Stimulated activated effector memory CD8-positive, alpha-beta T cell treated with anti-CD3 and anti-CD28 coated beads, Interleukin-12 subunit alpha, Interleukin-12 subunit beta, amount 100 ng/mL, for 72 hours (primary cell): Measurements from ENCODE around the gene ZMIZ1.
A peak's percentile ranks its signal among the peaks of the same experiment; 100 is the strongest.

ENCODE experiments used
- ATAC-seq: fragments of 150-1000 bp; cut with Tn5 transposase; 2 replicates; pipeline ENCODE4 v1.10.0; 2021
- DNase-seq, 2 donors: peaks; one replicate each; pipeline ENCODE4 v3.0.0; 2021 to 2022; ENCODE audit warnings: low spot score in 2 of 2
- H3K27ac Mint-ChIP-seq: one replicate; pipeline ENCODE4 v1.8.0; 2022; ENCODE audit warnings: mild to moderate bottlenecking, mixed read lengths
- H3K36me3 Mint-ChIP-seq: one replicate; pipeline ENCODE4 v1.8.0; 2022; ENCODE audit warnings: mild to moderate bottlenecking, mixed read lengths
- H3K4me1 Mint-ChIP-seq: one replicate; pipeline ENCODE4 v1.8.0; 2022; ENCODE audit warnings: mixed read lengths
- H3K4me3 Mint-ChIP-seq: one replicate; pipeline ENCODE4 v1.8.0; 2022; ENCODE audit warnings: mild to moderate bottlenecking, mixed read lengths
- H3K9me3 Mint-ChIP-seq: one replicate; pipeline ENCODE4 v1.8.0; 2022; ENCODE audit warnings: mixed read lengths

ZMIZ1 gene

GRCh38 chr10:79116368-79116767 is 47.6 kb downstream of the ZMIZ1 start:
- H3K4me1 Mint-ChIP-seq = peaks cover 60% of the 10 kb centered on the region
- ATAC-seq = peak; percentile 70
- peak overlapping the region; percentile 44 for H3K4me3 Mint-ChIP-seq
- H3K27ac Mint-ChIP-seq = peak overlapping the region; percentile 80
- DNase-seq = no peak
- no peaks in the 10 kb centered on the region for H3K9me3 Mint-ChIP-seq
- peaks cover 13% of the 10 kb centered on the region for H3K36me3 Mint-ChIP-seq

- Mint-ChIP-seq H3K4me3 (peak overlapping the region; percentile 44), H3K9me3 (no peaks in the 10 kb centered on the region), H3K27ac (peak overlapping the region; percentile 80), H3K4me1 (peaks cover 55% of the 10 kb centered on the region), H3K36me3 (peaks cover 13% of the 10 kb centered on the region)
- DNase-seq = no peak
- peak; percentile 8 for ATAC-seq
Measured at GRCh38 chr10:79116801-79117723, 48.3 kb downstream of the ZMIZ1 start.

GRCh38 chr10:79118286-79119202 is 49.8 kb downstream of the ZMIZ1 start:
- Mint-ChIP-seq H3K4me3 (no peak overlapping the region), H3K4me1 (peaks cover 40% of the 10 kb centered on the region), H3K27ac (peak overlapping the region; percentile 23), H3K36me3 (peaks cover 13% of the 10 kb centered on the region), H3K9me3 (no peaks in the 10 kb centered on the region)
- ATAC-seq (no peak), DNase-seq (no peak)

GRCh38 chr10:79119306-79119705 is 50.5 kb downstream of the ZMIZ1 start:
- DNase-seq = no peak
- Mint-ChIP-seq H3K4me1 (peaks cover 32% of the 10 kb centered on the region), H3K9me3 (no peaks in the 10 kb centered on the region), H3K4me3 (no peak overlapping the region), H3K36me3 (peaks cover 7% of the 10 kb centered on the region), H3K27ac (peak overlapping the region; percentile 23)
- ATAC-seq = no peak

GRCh38 chr10:79123547-79123963 is 54.8 kb downstream of the ZMIZ1 start:
- DNase-seq (no peak), ATAC-seq (no peak)
- Mint-ChIP-seq H3K36me3 (no peaks in the 10 kb centered on the region), H3K9me3 (no peaks in the 10 kb centered on the region), H3K4me3 (no peak overlapping the region), H3K4me1 (peaks cover 6% of the 10 kb centered on the region), H3K27ac (no peak overlapping the region)

- ATAC-seq = no peak
- no peak overlapping the region for H3K4me3 Mint-ChIP-seq
- no peaks in the 10 kb centered on the region for H3K36me3 Mint-ChIP-seq
- H3K9me3 Mint-ChIP-seq = no peaks in the 10 kb centered on the region
- no peak for DNase-seq
- H3K4me1 Mint-ChIP-seq = peaks cover 6% of the 10 kb centered on the region
- H3K27ac Mint-ChIP-seq = no peak overlapping the region
Measured at GRCh38 chr10:79124066-79124465, 55.3 kb downstream of the ZMIZ1 start.

- Mint-ChIP-seq H3K36me3 (no peaks in the 10 kb centered on the region), H3K4me1 (peaks cover 9% of the 10 kb centered on the region), H3K9me3 (no peaks in the 10 kb centered on the region), H3K27ac (no peak overlapping the region), H3K4me3 (no peak overlapping the region)
- DNase-seq (no peak), ATAC-seq (no peak)
Measured at GRCh38 chr10:79125092-79125491, 56.3 kb downstream of the ZMIZ1 start.

GRCh38 chr10:79126351-79127080 is 57.8 kb downstream of the ZMIZ1 start:
- H3K4me1 Mint-ChIP-seq = peaks cover 12% of the 10 kb centered on the region
- peaks cover 10% of the 10 kb centered on the region for H3K36me3 Mint-ChIP-seq
- ATAC-seq = no peak
- H3K9me3 Mint-ChIP-seq = no peaks in the 10 kb centered on the region
- no peak overlapping the region for H3K4me3 Mint-ChIP-seq
- peak overlapping the region; percentile 52 for H3K27ac Mint-ChIP-seq
- DNase-seq = no peak

GRCh38 chr10:79127151-79127961 is 58.6 kb downstream of the ZMIZ1 start:
- no peak for ATAC-seq
- peaks cover 14% of the 10 kb centered on the region for H3K36me3 Mint-ChIP-seq
- no peaks in the 10 kb centered on the region for H3K9me3 Mint-ChIP-seq
- no peak for DNase-seq
- H3K4me3 Mint-ChIP-seq = no peak overlapping the region
- H3K4me1 Mint-ChIP-seq = peaks cover 12% of the 10 kb centered on the region
- H3K27ac Mint-ChIP-seq = no peak overlapping the region

- H3K36me3 Mint-ChIP-seq = peaks cover 14% of the 10 kb centered on the region
- peaks cover 18% of the 10 kb centered on the region for H3K4me1 Mint-ChIP-seq
- peak overlapping the region; percentile 63 for H3K27ac Mint-ChIP-seq
- ATAC-seq (no peak), DNase-seq (no peak)
- H3K4me3 Mint-ChIP-seq = no peak overlapping the region
- H3K9me3 Mint-ChIP-seq = no peaks in the 10 kb centered on the region
Measured at GRCh38 chr10:79128241-79128922, 59.6 kb downstream of the ZMIZ1 start.

GRCh38 chr10:79128923-79129305 is 60.1 kb downstream of the ZMIZ1 start:
- H3K36me3 Mint-ChIP-seq = peaks cover 14% of the 10 kb centered on the region
- peak overlapping the region; percentile 63 for H3K27ac Mint-ChIP-seq
- H3K9me3 Mint-ChIP-seq = no peaks in the 10 kb centered on the region
- peaks cover 18% of the 10 kb centered on the region for H3K4me1 Mint-ChIP-seq
- ATAC-seq (no peak), DNase-seq (no peak)
- H3K4me3 Mint-ChIP-seq = no peak overlapping the region

GRCh38 chr10:79129361-79129997 is 60.7 kb downstream of the ZMIZ1 start:
- Mint-ChIP-seq H3K36me3 (peaks cover 14% of the 10 kb centered on the region), H3K4me1 (peaks cover 18% of the 10 kb centered on the region), H3K27ac (peak overlapping the region; percentile 82), H3K9me3 (no peaks in the 10 kb centered on the region), H3K4me3 (no peak overlapping the region)
- ATAC-seq = no peak
- DNase-seq = no peak

- Mint-ChIP-seq H3K36me3 (peaks cover 14% of the 10 kb centered on the region), H3K4me3 (no peak overlapping the region), H3K9me3 (no peaks in the 10 kb centered on the region), H3K4me1 (peaks cover 18% of the 10 kb centered on the region), H3K27ac (peak overlapping the region; percentile 82)
- DNase-seq (no peak), ATAC-seq (no peak)
Measured at GRCh38 chr10:79130255-79130654, 61.5 kb downstream of the ZMIZ1 start.
